KMS-11 (cell line): ENCODE measurements around the gene CSKMT.

Experiments used
- H2AFZ ChIP-seq: fragments of 200-600 bp; sonication (generic); 2 replicates; pipeline ENCODE4 v1.6.1; 2016; ENCODE audit warnings: antibody characterized with exemption, mixed run types, low read depth
- H3K27ac ChIP-seq: fragments of 200-600 bp; sonication (generic); 2 replicates; pipeline ENCODE4 v1.6.1; 2016; ENCODE audit warnings: mild to moderate bottlenecking, mixed run types
- H3K27me3 ChIP-seq: fragments of 200-600 bp; sonication (generic); 2 replicates; pipeline ENCODE4 v1.6.1; 2017; ENCODE audit warnings: mild to moderate bottlenecking, low read depth, mixed run types, moderate library complexity; ENCODE audit not compliant: insufficient read depth
- H3K36me3 ChIP-seq: fragments of 200-600 bp; sonication (generic); 2 replicates; pipeline ENCODE4 v1.6.1; 2017; ENCODE audit warnings: mild to moderate bottlenecking, mixed run types; ENCODE audit not compliant: insufficient read depth
- H3K4me1 ChIP-seq: fragments of 200-600 bp; sonication (generic); 2 replicates; pipeline ENCODE4 v1.6.1; 2016; ENCODE audit warnings: mild to moderate bottlenecking, low read depth, mixed run types; ENCODE audit not compliant: poor library complexity, severe bottlenecking
- H3K4me2 ChIP-seq: fragments of 200-600 bp; sonication (generic); 2 replicates; pipeline ENCODE4 v1.7.0; 2016; ENCODE audit warnings: mild to moderate bottlenecking, mixed run types
- H3K4me3 ChIP-seq: fragments of 200-600 bp; sonication (generic); IDR thresholded peaks from 2 replicates; pipeline ENCODE4 v1.6.1; 2017; ENCODE audit warnings: low read depth, low read length, mixed read lengths; ENCODE audit not compliant: insufficient read depth
- H3K79me2 ChIP-seq: fragments of 200-600 bp; sonication (generic); 2 replicates; pipeline ENCODE4 v1.6.1; 2016; ENCODE audit warnings: low read depth, mixed run types; ENCODE audit not compliant: insufficient read depth
- H3K9ac ChIP-seq: fragments of 200-600 bp; sonication (generic); 2 replicates; pipeline ENCODE4 v1.6.1; 2016; ENCODE audit warnings: mild to moderate bottlenecking, mixed run types
- H4K20me1 ChIP-seq: fragments of 200-600 bp; sonication (generic); 2 replicates; pipeline ENCODE4 v1.6.1; 2016; ENCODE audit warnings: mild to moderate bottlenecking, mixed run types; ENCODE audit not compliant: insufficient read depth
- TF ChIP-seq, protein P1 (sequence below): fragments of 200-600 bp; sonication (generic); conservative IDR thresholded peaks from 2 replicates; pipeline ENCODE4 v1.6.1; 2017; ENCODE audit warnings: low read depth, mild to moderate bottlenecking, antibody characterized with exemption, low read length, moderate library complexity, mixed read lengths

Gene CSKMT

GRCh38 chr11:62716206-62716605, 51.1 kb downstream of the CSKMT start:
- no peak overlapping the region for H3K9ac ChIP-seq

DNA sequence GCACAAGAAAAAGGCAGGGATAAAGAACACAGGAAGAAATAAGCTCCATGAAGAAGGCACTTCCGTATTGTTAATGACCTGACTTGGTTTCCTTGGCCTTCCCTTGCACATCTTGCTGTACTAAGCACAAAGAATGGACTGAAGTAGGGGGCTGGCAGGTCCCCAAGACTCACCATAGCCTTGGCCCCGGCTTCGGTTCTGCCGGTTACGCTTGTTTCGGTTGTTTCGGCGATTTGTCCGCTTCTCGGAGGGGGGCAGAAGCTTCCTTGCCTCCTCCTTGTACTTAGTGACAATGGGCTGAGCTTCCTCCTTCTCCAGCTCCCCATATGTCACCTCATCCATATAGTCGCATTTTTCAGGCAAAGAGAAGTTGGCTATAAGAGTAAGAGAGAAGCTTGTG, 51.7 kb downstream of the CSKMT start:
- peaks cover 66% of the 10 kb centered on the region for H3K79me2 ChIP-seq
- H3K27me3 ChIP-seq: no peaks in the 10 kb centered on the region
- H3K4me2 ChIP-seq: peak overlapping the region; percentile 60; the same call in 1 of the 2 replicates
- H3K36me3 ChIP-seq: peaks cover 39% of the 10 kb centered on the region; the same call in 1 of the 2 replicates
- TF ChIP-seq, protein P1, sequence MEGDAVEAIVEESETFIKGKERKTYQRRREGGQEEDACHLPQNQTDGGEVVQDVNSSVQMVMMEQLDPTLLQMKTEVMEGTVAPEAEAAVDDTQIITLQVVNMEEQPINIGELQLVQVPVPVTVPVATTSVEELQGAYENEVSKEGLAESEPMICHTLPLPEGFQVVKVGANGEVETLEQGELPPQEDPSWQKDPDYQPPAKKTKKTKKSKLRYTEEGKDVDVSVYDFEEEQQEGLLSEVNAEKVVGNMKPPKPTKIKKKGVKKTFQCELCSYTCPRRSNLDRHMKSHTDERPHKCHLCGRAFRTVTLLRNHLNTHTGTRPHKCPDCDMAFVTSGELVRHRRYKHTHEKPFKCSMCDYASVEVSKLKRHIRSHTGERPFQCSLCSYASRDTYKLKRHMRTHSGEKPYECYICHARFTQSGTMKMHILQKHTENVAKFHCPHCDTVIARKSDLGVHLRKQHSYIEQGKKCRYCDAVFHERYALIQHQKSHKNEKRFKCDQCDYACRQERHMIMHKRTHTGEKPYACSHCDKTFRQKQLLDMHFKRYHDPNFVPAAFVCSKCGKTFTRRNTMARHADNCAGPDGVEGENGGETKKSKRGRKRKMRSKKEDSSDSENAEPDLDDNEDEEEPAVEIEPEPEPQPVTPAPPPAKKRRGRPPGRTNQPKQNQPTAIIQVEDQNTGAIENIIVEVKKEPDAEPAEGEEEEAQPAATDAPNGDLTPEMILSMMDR: no peak
- H3K4me3 ChIP-seq: no peak overlapping the region
- H3K27ac ChIP-seq: peak overlapping the region; percentile 18; the same call in 1 of the 2 replicates
- H3K4me1 ChIP-seq: peaks cover 70% of the 10 kb centered on the region
- H2AFZ ChIP-seq: no peak overlapping the region
- no peak overlapping the region for H3K9ac ChIP-seq
- H4K20me1 ChIP-seq: no peaks in the 10 kb centered on the region

More at GRCh38 chr11:62716206-62716605, 51.1 kb downstream of the CSKMT start:
- TF ChIP-seq, protein P1: no peak
- no peak overlapping the region for H2AFZ ChIP-seq
- no peak overlapping the region for H3K4me3 ChIP-seq
- H4K20me1 ChIP-seq: no peaks in the 10 kb centered on the region
- peaks cover 65% of the 10 kb centered on the region for H3K79me2 ChIP-seq
- H3K4me2 ChIP-seq: peak overlapping the region; percentile 60; the same call in 1 of the 2 replicates
- H3K36me3 ChIP-seq: peaks cover 33% of the 10 kb centered on the region; the same call in 1 of the 2 replicates
- no peaks in the 10 kb centered on the region for H3K27me3 ChIP-seq
- peak overlapping the region; percentile 18; the same call in 1 of the 2 replicates for H3K27ac ChIP-seq
- peaks cover 76% of the 10 kb centered on the region for H3K4me1 ChIP-seq
